Measurements from ENCODE around the gene MICU2. TPM values are rescaled to one million over a fixed set of nuclear protein-coding genes. Genes with fewer than 3 reads are reported as not detected.

MICU2 gene
- total and polyA plus RNA-seq, 8 donors: 20.9 to 110 (median 45.5) TPM

GRCh38 chr13:21530656-21531055 is 73.3 kb downstream of the MICU2 start:
- Histone ChIP-seq H3K9me3 (no peaks in the 10 kb centered on the region), H3K27me3 (no peaks in the 10 kb centered on the region)
- WGBS, 5 donors: 77 to 85% (median 82%) methylated on average over 11 of the region's 11 CpGs

DNA sequence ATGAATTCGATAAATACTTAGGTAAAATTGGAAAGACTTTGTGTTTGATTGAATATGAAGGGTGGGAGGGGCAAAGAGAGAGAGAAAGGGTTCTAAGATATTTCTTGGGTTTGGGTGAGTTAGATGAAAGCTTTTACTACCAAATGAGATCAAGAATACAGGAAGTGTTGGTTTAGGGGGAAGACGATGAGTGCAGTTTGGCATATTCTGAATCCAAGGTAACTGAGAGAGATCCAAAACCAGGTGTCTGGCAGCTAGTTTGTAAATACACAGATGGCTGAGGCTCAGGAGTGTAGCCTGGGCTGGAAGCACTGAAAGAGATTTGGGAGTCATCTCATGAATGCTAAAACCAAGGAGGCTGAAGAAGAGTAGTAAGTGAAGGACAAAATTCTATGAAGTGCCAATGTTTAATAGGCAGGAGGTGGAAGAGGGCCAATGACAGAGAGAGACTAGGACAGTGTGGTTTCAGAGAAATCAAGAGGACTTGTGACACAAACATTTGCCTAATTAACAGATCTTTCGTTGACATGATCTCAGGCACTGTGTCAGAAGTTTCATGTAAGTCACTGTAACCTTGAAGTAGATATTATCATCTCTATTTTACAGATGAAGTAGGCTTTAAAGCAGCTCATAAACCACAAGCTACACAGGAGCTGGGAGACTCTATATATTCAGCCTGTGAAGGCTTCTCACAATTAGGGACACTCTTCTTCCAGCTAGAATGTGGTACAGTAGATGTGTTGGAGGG is 74.7 kb downstream of the MICU2 start:
- Histone ChIP-seq H3K36me3 (peaks cover 0 to 24% (median 6%) of the 10 kb centered on the region in 4 donors), H3K9me3 (no peaks in the 10 kb centered on the region), H3K27me3 (no peaks in the 10 kb centered on the region), H3K4me1 (peaks cover 0 to 3% (median 0%) of the 10 kb centered on the region in 4 donors), H3K4me3 (no peak overlapping the region), H3K27ac (no peak overlapping the region)
- no peak for DNase-seq
- intact Hi-C loops (cut with DNase I; ENCODE audit: low total_unique reads): no loop called here
- TF ChIP-seq POLR2A (IDR thresholded peaks at IDR 0.05) (no peak), POLR2AphosphoS5 (IDR thresholded peaks at IDR 0.05) (no peak), EP300 (IDR thresholded peaks at IDR 0.05) (no peak)
- TF ChIP-seq, protein P1, sequence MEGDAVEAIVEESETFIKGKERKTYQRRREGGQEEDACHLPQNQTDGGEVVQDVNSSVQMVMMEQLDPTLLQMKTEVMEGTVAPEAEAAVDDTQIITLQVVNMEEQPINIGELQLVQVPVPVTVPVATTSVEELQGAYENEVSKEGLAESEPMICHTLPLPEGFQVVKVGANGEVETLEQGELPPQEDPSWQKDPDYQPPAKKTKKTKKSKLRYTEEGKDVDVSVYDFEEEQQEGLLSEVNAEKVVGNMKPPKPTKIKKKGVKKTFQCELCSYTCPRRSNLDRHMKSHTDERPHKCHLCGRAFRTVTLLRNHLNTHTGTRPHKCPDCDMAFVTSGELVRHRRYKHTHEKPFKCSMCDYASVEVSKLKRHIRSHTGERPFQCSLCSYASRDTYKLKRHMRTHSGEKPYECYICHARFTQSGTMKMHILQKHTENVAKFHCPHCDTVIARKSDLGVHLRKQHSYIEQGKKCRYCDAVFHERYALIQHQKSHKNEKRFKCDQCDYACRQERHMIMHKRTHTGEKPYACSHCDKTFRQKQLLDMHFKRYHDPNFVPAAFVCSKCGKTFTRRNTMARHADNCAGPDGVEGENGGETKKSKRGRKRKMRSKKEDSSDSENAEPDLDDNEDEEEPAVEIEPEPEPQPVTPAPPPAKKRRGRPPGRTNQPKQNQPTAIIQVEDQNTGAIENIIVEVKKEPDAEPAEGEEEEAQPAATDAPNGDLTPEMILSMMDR (IDR thresholded peaks at IDR 0.05): no peak
- 81 to 90% (median 85%) methylated on average over 3 of the region's 3 CpGs for WGBS, 5 donors

More at GRCh38 chr13:21530656-21531055, 73.3 kb downstream of the MICU2 start:
- intact Hi-C loops (cut with DNase I; ENCODE audit: low total_unique reads): no loop called here
- Histone ChIP-seq H3K36me3 (peaks cover 0 to 24% (median 6%) of the 10 kb centered on the region in 4 donors), H3K4me3 (no peak overlapping the region), H3K27ac (no peak overlapping the region), H3K4me1 (peaks cover 0 to 3% (median 0%) of the 10 kb centered on the region in 4 donors)
- no peak for DNase-seq
- no peak for TF ChIP-seq EP300 (IDR thresholded peaks at IDR 0.05)
- no peak for TF ChIP-seq POLR2AphosphoS5 (IDR thresholded peaks at IDR 0.05)
- TF ChIP-seq, protein P1 (IDR thresholded peaks at IDR 0.05): no peak
- no peak for TF ChIP-seq POLR2A (IDR thresholded peaks at IDR 0.05)

- H3K36me3 ChIP-seq: peaks cover 0 to 24% (median 6%) of the 10 kb centered on the region in 4 donors
- intact Hi-C loops (cut with DNase I; ENCODE audit: low total_unique reads): no loop called here
- no peak overlapping the region for H3K27ac ChIP-seq
- H3K27me3 ChIP-seq: no peaks in the 10 kb centered on the region
- peaks cover 0 to 3% (median 0%) of the 10 kb centered on the region in 4 donors for H3K4me1 ChIP-seq
- DNase-seq: no peak
- H3K4me3 ChIP-seq: no peak overlapping the region
- H3K9me3 ChIP-seq: no peaks in the 10 kb centered on the region
- 88 to 90% (median 88%) methylated on average over 6 of the region's 6 CpGs for WGBS, 5 donors
- TF ChIP-seq POLR2AphosphoS5 (IDR thresholded peaks at IDR 0.05) (no peak), POLR2A (IDR thresholded peaks at IDR 0.05) (no peak), EP300 (IDR thresholded peaks at IDR 0.05) (no peak)
- TF ChIP-seq, protein P1 (IDR thresholded peaks at IDR 0.05): no peak
Observed at GRCh38 chr13:21528616-21529015, 75.4 kb downstream of the MICU2 start.

GRCh38 chr13:21526707-21527540 is 77.0 kb downstream of the MICU2 start:
- H3K4me1 ChIP-seq: peaks cover 0 to 3% (median 0%) of the 10 kb centered on the region in 4 donors
- no peak overlapping the region for H3K27ac ChIP-seq
- no peaks in the 10 kb centered on the region for H3K9me3 ChIP-seq
- H3K4me3 ChIP-seq: no peak overlapping the region
- WGBS, 5 donors: 59 to 73% (median 71%) methylated on average over 6 of the region's 6 CpGs
- H3K36me3 ChIP-seq: peaks cover 0 to 30% (median 8%) of the 10 kb centered on the region in 4 donors
- no peaks in the 10 kb centered on the region for H3K27me3 ChIP-seq
- intact Hi-C loops (cut with DNase I; ENCODE audit: low total_unique reads): no loop called here
- peak in 1 of 2 donors; percentile 55 for DNase-seq
- TF ChIP-seq, protein P1 (IDR thresholded peaks at IDR 0.05): no peak
- no peak for TF ChIP-seq EP300 (IDR thresholded peaks at IDR 0.05)
- TF ChIP-seq POLR2AphosphoS5 (IDR thresholded peaks at IDR 0.05): no peak
- TF ChIP-seq POLR2A (IDR thresholded peaks at IDR 0.05): no peak
